ENCODE results near the gene SST.

GRCh38 chr3:187665764-187666402, 4.3 kb downstream of the SST start:
- TF ChIP-seq CTCF (IDR thresholded peaks at IDR 0.05) (no peak), POLR2AphosphoS5 (IDR thresholded peaks at IDR 0.05) (no peak), POLR2A (IDR thresholded peaks at IDR 0.05) (no peak), EP300 (IDR thresholded peaks at IDR 0.05) (no peak)

Data from stomach (tissue), 4 donors.